ENCODE measurements around the gene PCDH15. TPM values are rescaled to one million over a fixed set of nuclear protein-coding genes. Genes with fewer than 3 reads are reported as not detected.

Gene PCDH15
- total and polyA plus RNA-seq, 9 of the 15 experiments (the other 6 are each of a cell fraction or from before 2014, with no cell fraction given), result not detected

DNA sequence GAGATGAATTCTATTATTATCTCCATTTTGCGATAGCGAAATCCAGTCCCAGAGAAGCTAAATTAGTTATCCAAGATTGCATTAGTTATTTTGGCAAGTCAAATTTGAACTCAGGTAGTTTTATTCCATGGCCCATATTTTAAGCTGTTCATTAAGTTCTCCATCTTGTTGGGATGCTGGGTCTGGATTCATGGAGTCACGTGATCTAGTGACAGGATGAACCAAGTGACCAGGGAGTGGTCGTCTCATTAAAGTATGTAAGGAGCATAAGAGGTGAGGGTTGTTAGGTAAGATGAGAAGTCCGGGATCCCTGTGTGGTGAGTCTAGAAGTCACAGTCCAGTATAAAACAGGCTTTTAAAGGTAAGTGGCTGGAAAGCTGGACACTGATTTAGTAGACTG, 740.5 kb downstream of the PCDH15 start:
- H3K4me2 ChIP-seq (ENCODE audit: insufficient read depth, low read length), result no peak overlapping the region
- no peak overlapping the region for H2AFZ ChIP-seq (ENCODE audit: low read depth, low read length)
- no TSS peak for BruUV-seq (replicated peaks)
- no peaks in the 10 kb centered on the region for H3K79me2 ChIP-seq (ENCODE audit: control insufficient read depth, insufficient read depth, low read length)
- no peak overlapping the region for H3K9ac ChIP-seq (ENCODE audit: insufficient read depth in 1 of 2, low read depth in 2 of 2, low read length in 2 of 2)
- H3K9me3 ChIP-seq (replicated peaks; ENCODE audit: control insufficient read depth, insufficient read depth, low read depth, low read length), result no peaks in the 10 kb centered on the region
- ATAC-seq, result no peak
- H3K4me1 ChIP-seq (replicated peaks in 1 of 2; ENCODE audit: control insufficient read depth in 2 of 2, insufficient read depth in 2 of 2, low read length in 2 of 2), result no peaks in the 10 kb centered on the region
- no peaks in the 10 kb centered on the region for H4K20me1 ChIP-seq (replicated peaks; ENCODE audit: control insufficient read depth, insufficient read depth, low read length)
- WGBS (ENCODE audit: insufficient coverage, low coverage, missing lambda C conversion rate), result 0% methylated on average over 5 of the region's 5 CpGs
- ChIA-PET POLR2A (no interaction called here), CTCF (ENCODE audit: low intra/inter-chr PET ratio) (no interaction called here)
- H3K27me3 ChIP-seq (ENCODE audit: control insufficient read depth in 2 of 2, insufficient read depth in 2 of 2, low read length in 2 of 2), result no peaks in the 10 kb centered on the region
- TF ChIP-seq, protein P1, sequence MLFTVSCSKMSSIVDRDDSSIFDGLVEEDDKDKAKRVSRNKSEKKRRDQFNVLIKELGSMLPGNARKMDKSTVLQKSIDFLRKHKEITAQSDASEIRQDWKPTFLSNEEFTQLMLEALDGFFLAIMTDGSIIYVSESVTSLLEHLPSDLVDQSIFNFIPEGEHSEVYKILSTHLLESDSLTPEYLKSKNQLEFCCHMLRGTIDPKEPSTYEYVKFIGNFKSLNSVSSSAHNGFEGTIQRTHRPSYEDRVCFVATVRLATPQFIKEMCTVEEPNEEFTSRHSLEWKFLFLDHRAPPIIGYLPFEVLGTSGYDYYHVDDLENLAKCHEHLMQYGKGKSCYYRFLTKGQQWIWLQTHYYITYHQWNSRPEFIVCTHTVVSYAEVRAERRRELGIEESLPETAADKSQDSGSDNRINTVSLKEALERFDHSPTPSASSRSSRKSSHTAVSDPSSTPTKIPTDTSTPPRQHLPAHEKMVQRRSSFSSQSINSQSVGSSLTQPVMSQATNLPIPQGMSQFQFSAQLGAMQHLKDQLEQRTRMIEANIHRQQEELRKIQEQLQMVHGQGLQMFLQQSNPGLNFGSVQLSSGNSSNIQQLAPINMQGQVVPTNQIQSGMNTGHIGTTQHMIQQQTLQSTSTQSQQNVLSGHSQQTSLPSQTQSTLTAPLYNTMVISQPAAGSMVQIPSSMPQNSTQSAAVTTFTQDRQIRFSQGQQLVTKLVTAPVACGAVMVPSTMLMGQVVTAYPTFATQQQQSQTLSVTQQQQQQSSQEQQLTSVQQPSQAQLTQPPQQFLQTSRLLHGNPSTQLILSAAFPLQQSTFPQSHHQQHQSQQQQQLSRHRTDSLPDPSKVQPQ (CRISPR knock-in tag; IDR thresholded peaks at IDR 0.05; ENCODE audit: borderline replicate concordance), result no peak
- TF ChIP-seq TCFL5 (CRISPR knock-in tag; conservative IDR thresholded peaks at IDR 0.05) (no peak), ZNF253 (CRISPR knock-in tag; conservative IDR thresholded peaks at IDR 0.05) (no peak), MTA1 (IDR thresholded peaks at IDR 0.05; ENCODE audit: borderline replicate concordance) (no peak), PYGO2 (tag; IDR thresholded peaks at IDR 0.05) (no peak)
- TF ChIP-seq, protein P2, sequence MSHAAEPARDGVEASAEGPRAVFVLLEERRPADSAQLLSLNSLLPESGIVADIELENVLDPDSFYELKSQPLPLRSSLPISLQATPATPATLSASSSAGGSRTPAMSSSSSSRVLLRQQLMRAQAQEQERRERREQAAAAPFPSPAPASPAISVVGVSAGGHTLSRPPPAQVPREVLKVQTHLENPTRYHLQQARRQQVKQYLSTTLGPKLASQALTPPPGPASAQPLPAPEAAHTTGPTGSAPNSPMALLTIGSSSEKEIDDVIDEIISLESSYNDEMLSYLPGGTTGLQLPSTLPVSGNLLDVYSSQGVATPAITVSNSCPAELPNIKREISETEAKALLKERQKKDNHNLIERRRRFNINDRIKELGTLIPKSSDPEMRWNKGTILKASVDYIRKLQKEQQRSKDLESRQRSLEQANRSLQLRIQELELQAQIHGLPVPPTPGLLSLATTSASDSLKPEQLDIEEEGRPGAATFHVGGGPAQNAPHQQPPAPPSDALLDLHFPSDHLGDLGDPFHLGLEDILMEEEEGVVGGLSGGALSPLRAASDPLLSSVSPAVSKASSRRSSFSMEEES (CRISPR knock-in tag; IDR thresholded peaks at IDR 0.05), result peak; percentile 92
- H3K9me1 ChIP-seq (ENCODE audit: control insufficient read depth, insufficient read depth, low read length), result no peaks in the 10 kb centered on the region
- FAIRE-seq, result no peak
- intact Hi-C loops (cut with micrococcal nuclease) (no loop called here), in situ Hi-C loops (cut with MboI) (no loop called here)
- no peak overlapping the region for H3K4me3 ChIP-seq
- H3K27ac ChIP-seq (ENCODE audit: extremely low read depth, low read depth, low read length), result no peak overlapping the region
- no peak for DNase-seq (ENCODE audit: extremely low read depth in 1 of 4, low spot score in 3 of 4)
- H3K36me3 ChIP-seq (ENCODE audit: control insufficient read depth, insufficient read depth, low read length), result no peaks in the 10 kb centered on the region

Measured in K562 (cell line).